GM12872 (cell line): ENCODE measurements around the gene SETD2.

Source experiments
- CTCF ChIP-seq: IDR thresholded peaks from 3 replicates; pipeline ENCODE4 v1.5.1; 2011; ENCODE audit warnings: low read depth, mild to moderate bottlenecking, low read length, moderate library complexity; ENCODE audit not compliant: insufficient read depth

The SETD2 gene

GRCh38 chr3:46987743-46988401, 176.0 kb downstream of the SETD2 start:
- TF ChIP-seq CTCF: no peak

- no peak for TF ChIP-seq CTCF
Measured at GRCh38 chr3:46987319-46987742, 176.6 kb downstream of the SETD2 start.

- no peak for TF ChIP-seq CTCF
Measured at GRCh38 chr3:46986782-46987310, 177.1 kb downstream of the SETD2 start.

GRCh38 chr3:46986055-46986730, 177.7 kb downstream of the SETD2 start:
- no peak for TF ChIP-seq CTCF

GRCh38 chr3:46985588-46985987, 178.3 kb downstream of the SETD2 start:
- no peak for TF ChIP-seq CTCF

GRCh38 chr3:46984591-46985459, 179.1 kb downstream of the SETD2 start:
- TF ChIP-seq CTCF: no peak

- no peak for TF ChIP-seq CTCF
Measured at GRCh38 chr3:46982546-46982945, 181.4 kb downstream of the SETD2 start.
